Measurements from ENCODE around the gene PROSER3.
"Not testable (repeated sequence)": the region's sequence is repeated elsewhere in the genome, so short reads cannot be mapped to it uniquely, and the experiment has no call there.

The PROSER3 gene

DNA sequence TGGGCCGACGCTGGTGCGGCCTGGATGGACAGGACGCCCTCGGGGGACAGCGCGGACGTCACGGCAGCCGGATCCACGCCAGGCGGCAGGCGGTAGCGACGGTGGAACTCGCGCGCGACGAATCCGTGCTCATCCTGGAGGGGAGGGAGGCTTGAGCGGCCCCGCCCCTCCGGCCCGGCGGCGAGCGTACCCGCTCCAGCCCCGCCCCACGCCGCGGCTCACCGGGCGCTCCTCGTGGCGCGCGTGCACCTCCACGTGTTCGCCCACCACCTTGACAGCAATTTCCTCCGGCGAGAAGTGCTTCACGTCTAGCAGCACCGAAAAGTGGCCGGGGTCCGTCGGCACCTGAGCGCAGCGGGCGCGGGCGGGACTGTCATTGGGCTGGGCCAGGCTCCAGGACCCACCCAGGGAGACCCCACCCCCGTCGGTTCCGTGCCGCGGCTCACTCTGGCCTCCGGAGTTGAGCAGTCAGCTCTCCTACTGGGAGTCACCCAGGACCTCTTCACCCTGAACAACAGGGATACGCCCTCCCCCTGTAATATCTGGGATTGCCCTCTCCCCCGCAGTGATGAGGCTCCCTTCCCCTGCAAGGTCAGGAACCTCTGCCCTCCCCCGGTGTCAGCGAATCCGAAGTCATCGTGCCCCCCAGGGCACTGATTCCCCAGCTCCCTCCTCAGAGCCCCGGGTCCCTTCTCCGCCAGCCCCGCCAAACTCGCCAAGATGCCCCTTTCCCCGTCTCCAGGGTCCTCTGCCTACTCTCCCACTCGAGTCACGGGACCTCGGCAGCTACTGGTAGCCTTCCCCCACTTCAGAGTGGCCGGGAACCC is 2.2 kb upstream of the PROSER3 start:
- DNase-seq, result no peak

DNA sequence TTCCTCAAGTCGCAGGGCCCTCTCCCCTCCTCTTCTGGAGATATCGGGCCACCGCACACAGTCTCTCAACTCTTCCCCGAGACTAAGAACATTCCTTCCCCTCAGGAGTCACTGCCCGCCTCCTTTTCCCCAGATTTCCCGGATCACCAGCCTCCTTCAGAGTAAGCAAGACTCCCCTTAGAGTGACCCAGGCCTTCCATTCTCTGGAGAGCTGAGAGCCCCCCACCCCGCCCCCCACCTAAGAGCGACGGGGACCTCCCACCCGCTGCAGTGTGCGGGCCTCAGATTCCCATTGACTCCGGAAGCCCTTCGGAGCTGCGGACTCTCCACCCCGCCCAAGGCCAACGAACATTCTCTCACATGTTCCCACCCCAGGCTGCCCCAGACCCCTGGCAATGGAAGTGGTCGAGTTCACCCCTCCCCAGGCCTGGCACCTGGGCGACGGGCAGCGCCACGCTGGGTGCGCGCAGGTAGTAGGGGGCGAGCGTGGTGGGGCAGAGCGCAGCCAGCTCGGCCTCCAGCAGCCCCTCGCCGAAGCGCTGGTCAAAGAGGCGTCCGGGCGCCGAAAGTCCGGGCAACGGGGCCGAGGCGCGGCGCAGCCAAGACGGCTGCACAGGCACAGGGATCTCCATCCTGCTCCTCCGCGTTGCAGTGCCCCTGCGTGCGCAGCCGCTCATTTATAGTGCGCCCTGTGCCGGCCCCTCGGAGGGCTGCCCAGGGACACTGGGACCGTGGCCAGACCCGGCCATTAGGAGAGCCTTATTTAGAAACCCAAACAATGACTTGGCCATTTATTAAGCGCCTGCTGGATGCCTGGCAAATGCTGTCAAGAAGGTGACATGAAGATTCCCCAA is 1.4 kb upstream of the PROSER3 start, which contains the start of gene HSPB6:
HSPB6 (minus strand) TSS at position 653 of the 854 bp plus-strand sequence; CDS start at position 632, 21 bp downstream.
- no peak for DNase-seq

DNA sequence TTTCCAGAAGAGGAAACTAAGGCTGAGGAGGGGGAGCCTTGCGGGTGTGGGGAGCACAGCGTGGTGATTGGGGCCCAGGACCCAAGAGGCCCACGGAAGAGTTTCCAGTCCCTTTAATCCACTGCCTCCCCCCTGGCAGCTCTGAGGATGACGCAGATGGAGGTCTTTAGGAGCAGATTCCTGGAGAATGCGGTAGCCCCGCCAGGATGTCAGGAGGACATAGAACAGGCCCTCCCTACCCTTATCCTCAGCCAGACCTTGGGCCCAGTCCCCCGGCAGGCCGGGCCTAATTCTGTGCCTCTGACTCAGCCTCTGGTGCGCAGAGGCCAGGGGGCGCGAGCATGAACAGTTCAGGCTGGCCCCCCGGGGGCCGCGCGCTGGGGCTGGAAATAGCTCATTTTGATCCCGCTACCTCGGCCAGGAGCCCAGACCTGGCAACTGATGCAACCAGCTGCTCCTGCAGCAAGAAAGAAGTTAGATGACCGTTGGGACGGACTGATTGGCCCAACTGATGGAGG is 686 bp upstream of the PROSER3 start:
- no peak for DNase-seq

DNA sequence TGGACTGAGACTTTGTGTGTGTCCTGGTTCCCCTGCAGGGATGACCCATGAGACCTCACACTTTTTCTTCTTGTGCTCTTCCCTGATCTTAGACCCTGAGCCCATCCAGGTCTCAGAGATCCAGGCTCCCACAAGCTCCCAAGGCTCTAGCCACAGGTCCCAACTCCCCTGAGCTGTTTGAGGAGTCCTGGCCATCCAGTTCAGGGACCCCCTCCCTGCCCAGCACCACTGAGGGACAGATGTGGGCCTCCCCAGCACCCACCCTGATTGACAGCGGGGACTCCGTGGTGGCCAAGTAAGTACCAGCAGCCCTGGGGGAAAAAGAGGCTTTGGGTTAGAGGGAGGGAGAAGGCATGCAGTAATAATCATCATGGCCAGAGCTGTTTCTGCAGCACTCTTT is 1.7 kb downstream of the PROSER3 start:
- no peak for DNase-seq

DNA sequence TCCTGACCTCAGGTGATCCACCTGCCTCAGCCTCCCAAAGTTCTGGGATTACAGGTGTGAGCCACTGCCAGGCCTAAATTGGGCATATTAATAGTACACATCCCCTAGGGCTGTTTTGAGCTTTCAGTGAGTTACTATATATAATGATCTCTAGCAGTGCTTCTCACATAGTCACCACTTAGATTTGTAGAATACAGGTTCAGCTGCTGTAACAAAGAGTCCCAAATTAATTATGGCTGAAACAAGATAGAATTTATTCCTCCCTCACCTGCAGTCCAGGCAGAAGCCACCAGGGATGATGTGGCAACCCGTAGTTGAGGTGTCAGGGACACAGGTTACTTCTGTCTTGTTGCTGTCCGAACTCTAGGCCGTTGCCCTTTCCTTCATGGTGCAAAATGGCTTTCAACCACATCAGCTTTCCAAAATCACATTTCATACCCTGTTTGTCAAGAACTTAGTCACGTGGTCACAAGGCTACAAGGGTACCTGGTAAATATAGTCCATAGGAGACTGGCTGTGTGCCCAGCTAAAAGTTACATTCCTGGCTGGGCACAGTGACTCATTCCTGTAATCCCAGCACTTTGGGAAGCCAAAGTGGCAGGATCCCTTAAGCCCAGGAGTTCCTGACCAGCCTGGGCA is 2.9 kb downstream of the PROSER3 start:
- DNase-seq, result no peak

DNA sequence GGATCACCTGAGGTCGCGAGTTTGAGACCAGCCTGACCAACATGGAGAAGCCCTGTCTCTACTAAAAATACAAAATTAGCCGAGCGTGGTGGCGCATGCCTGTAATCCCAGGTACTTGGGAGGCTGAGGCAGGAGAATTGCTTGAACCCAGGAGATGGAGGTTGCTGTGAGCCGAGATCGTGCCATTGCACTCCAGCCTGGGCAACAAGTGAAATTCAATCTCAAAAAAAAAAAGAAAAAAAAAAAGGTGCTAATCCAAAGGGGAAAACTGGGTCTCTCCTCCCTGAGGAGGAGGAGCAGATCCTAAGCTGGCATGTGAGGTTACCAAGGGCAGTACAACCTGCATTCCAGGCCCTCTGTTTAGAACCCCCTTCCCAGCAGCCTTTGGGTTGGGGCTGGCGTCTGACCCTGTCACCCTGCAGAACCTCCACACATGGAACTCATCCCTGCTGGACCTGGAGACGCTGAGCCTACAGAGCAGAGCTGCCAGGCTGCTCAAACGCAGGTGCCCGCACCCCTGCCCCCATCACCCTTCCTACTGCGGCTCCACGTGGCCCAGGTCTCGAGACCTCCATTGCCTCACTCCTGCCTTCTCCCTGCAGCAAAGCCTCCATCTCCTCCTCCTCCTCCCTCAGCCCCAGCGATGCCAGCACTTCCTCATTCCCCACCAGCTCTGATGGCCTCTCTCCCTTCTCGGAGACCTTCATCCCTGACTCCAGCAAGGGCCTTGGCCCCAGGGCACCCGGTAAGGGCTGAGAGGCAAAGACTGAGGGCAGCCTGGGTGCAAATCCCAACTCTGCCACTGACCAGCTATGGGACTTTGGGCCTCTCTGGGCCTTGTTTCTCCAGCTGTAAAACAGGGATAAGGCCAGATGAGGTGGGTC is 6.7 kb downstream of the PROSER3 start:
- DNase-seq, result no peak

DNA sequence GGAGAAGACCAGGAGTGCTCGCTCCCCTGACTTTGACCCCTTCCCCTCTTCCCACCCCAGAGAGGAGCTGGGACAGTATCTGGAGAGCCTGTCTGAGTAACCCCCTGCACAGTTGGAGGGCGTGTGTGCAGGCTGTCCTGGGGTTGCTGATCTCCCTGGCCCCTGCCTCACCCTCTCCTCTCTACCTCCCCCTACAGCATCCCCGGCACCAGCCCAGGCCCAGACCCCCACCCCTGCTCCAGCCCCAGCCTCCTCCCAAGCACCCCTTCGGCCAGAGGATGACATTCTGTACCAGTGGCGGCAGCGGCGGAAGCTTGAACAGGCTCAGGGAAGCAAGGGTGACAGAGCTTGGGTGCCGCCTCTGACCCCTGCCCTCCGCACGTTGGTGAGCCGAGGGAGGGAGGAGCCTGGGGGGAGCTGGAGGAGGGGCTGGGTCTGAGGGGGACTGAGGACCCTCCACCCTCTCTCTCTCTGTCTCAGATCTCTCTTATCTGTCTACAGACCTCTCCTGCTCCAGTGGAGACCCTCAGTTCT is 8.7 kb downstream of the PROSER3 start:
- DNase-seq, result no peak

DNA sequence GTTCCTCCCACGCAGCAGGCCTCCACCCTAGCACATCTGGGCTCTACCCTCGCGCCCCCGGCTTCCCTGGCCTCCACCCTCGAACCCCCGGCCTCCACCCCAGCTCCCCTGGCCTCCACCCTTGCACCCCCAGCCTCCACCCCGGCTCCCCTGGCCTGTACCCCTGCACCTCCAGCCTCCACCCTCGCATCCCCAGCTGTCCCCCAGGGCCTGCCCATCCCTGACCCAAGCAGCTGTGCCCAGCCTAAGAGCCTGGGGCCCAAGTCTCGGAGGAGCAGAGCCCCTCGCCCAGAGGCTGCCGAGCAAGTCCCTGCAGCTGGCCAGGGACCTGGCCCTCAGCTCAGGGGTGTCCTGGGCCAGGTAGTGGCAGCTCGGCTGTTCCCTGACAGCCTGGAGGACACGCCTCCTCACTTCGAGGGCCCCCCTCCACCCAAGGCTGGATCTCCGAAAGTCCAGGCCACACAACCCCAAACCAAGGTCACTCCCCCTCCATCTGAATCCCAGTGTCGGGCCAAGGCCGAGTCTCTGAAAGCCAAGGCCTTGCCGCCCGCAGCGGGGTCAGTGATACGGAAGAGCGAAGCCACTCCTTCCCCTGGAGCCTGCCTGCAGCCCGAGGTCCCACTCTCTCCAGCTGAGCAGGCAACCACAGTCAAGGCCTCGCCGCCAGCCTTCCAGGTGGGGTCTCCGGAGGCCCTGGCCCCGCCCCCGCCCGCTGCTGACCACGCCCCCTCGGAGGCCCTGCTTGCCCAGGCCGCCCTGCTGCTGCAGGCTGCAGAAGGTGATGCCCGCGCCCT is 9.5 kb downstream of the PROSER3 start:
- DNase-seq, result no peak

DNA sequence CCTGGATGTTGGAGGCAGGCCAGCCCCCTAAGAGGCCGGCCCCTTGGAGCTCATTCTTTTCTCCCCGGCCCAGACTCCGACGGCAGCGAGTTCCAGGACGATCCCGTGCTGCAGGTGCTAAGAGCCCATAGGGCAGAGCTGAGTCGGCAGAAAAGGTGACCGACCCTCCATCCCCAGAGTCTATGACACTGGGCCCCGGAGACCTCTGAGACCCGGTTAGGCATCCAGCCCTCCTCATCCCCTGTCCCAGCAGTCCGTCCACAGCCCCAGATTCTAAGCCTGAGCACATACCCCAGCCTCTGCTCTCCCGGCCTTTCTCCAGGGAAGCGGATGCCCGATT is 10.1 kb downstream of the PROSER3 start:
- DNase-seq, result no peak

DNA sequence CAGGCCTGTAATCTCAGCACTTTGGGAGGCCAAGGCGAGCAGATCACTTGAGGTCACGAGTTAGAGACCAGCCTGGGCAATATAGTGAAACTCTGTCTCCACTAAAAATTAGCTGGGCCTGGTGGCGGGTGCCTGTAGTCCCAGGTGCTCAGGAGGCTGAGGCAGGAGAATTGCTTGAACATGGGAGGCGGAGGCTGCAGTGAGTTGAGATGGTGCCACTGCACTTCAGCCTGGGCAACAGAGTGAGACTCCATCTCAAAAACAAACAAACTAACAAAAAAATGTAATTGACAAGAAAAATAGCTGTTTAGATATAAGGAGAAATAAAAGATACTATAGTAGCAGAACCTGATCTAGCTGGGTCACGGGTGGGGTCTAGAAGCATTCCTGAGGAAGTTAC is 14.4 kb downstream of the PROSER3 start:
- not testable (repeated sequence) for DNase-seq

DNA sequence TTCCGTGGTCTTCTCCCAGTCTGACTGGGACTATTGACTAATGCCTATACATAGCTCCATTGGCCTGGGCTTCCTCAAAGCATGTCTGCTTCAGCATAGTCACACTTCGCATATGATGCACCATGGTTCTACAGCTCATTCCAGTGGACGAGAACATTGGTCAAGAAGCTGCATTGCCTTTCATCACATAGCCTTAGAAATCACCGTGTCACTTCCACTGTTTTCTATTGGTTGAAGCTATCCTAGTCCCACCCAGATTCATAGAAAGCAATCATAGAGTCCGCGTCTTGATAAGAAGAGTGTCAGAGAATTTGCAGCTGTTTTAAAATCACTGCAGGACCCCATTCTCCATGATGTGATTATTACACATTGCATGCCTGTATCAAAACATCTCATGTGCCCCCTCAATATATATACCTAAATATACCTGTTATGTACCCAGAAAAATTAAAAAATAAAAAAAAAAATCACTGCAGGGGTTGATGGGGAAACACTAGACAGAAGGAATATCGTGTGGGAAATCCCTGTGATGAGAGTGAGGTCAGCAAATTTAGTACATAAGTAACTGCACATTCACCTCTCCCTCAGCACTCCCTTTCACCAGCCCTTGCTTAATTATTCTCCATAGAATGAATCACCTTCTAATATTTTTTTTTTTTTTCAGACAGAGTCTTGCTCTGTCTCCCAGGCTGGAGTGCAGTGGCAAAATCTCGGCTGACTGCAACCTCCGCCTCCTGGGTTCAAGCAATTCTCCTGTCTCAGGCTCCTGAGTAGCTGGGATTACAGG is 15.2 kb downstream of the PROSER3 start:
- DNase-seq, result no peak

DNA sequence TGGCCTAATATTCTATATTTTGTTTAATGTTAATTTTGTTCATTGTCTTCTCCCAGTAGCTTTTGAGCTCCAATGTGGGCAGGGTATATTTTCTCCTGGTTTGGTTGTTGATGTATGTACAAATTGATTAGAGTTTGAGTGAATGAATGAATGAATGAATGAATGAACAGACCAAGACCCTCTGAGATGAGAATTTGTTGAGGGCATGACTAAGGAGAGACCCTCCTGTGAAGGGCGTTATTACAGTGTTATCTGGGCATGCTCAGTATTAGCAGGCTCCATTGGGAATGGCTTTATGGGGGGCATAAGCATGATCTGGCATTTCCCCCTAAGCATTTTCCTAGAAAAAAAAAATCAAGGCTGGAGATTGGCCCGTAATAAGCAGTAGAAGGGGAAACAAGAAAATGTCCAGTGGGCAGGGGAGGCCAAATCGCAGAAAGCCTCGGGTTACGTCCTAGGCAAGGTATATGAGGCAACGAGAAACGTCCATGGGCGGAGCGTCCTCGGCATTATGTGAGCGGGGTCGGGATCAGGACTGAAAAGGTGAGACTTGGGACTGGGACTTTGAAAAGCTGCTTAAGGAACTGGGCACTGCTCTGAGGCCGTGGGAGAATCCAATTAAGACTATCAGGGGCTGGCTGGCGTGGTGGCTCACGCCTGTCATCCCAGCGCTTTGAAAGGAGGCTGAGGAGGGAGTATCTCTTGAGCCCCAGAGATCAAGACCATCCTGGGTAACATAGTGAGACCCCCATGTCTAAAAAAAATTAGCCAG is 16.5 kb downstream of the PROSER3 start:
- peak; percentile 42 for DNase-seq

DNA sequence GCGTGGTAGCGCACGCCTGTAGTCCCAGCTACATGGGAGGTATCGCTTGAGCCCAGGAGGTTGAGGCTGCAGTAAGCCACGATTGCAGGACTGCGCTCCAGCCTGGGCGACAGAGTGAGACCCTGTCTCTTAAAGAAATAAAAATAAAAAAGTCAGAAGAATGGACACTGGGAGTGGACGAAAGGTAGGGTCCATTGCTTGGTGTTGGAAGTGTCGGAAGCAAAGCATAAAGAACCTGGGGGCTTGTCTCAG is 17.0 kb downstream of the PROSER3 start:
- DNase-seq, result no peak

DNA sequence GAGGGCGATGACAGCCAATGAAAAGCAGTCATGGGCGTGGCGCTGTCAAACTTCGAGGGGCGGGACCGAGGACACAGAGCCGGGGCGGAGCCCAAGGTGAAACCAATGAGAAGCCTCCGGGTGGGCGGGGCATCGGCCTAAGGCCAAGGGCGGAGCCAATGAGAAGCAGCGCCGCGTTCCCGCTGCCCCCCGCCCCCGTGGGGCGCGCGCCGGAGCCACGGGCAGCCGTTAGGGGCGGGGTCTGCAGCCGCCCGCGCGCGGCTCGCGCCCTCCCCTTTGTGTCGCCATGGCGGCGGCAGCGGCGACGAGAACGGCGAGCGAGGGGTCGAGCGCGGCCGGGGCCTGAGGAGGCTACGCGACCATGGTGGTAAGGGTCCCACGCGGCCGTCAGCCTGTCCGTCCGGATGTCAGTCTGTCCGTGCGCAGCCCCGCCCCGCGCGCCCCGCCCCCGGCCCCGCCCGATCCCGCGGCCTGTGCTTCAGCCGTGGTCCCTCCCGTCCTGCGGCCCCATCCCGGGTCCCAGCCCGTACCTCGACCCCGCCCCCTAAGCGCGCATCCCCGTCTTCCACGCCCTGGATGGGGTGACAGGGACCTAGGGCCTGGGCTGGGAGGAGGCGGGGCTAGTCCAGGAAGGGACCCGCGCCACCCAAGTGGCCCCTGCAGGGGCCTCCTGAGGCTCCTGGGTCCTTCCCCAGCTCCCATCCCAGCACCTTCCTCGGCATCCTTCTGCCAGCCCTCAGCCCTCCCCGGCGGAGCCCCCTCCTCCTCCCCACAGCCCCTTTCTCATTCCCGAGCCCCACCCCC is 17.5 kb downstream of the PROSER3 start, which contains the start of gene ARHGAP33:
ARHGAP33 (plus strand) TSS at position 267 of the 804 bp plus-strand sequence; CDS start at position 362, 95 bp downstream.
- peak; percentile 98 for DNase-seq

DNA sequence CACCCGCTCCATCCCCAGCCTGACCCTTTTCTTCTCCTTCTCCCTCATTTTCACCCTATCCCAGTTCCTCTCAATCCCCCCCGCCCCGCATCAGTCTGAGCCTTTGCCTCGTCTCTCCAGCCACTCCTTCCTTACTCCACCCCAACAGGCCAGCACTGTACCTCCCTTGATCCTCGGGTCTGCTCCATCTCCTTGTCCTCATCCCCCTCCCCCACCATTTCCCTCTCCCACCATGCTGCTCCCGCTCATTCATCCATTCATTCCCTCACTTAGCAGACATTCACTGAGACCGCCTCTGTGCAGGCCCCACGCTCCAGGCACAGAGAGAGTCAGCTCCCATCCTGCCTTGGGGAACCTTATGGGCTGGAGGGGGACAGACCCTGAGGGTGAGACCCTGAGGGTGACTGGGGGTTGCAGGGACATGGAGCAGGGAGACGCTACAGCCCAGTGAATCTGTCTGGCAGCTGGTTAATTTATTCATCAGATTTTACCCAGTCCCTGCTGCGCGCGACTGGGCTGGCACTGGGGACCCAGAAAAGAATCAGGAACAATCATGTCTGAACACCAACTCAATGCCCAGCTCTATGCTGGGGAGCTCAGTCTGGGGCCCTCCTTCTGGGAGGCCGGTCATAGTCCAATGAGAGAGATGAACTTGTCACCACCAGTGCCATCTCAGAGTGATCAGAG is 18.3 kb downstream of the PROSER3 start:
- no peak for DNase-seq

DNA sequence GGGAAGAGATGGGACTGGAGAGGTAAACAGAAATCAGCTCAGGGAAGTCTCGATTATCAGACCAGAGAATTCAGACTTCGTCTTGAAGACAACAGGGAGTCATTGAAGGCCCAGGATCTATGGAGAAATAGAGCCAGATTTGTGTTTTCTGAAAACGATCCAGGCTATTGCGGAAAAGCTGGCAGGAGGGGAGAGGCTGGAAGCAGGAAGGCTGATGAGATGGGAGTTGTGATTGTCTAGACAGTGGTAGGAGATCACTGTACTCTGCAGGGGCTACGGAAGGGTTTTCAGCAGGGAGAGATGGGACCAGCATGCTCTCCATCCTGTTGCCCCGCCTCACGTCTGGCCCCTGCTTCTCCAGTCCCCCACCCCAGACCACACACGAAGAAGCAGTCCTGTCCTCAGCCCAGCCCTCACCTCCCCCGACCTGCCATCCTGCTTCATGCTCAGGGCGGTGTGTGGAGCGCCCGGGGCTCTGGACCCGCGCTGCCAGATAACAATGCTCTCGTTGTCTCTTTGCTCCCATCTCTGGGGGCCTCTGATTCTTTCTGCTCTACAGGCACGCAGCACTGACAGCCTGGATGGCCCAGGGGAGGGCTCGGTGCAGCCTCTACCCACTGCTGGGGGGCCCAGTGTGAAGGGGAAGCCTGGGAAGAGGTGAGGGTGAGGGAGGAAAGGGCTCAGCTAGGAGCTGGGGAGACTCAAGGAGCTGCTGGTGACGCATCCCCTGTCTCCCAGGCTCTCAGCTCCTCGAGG is 19.3 kb downstream of the PROSER3 start:
- no peak for DNase-seq

DNA sequence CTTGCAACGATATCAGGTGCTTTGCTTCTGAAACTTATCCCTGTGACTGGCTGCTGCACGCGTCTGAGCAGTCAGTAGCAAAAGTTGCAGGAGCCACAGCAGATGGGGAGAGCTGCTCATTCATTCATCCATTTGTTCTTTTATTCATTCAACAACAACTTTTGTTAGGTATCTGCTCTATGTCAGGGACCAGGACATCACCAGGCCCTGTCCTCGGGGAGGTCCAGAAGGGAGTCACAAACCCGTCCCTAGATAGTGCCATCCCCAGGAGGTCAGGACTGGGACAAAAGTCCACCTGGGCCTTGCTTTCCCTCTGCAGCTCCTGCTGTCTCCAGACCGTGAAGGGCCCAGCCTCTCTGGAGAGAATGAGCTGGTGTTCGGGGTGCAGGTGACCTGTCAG is 20.0 kb downstream of the PROSER3 start:
- DNase-seq, result no peak

Data from NCI-H1105 treated with DMSO at 0.1 percent for 48 hours (cell line).